Chondrocyte (in vitro differentiated cells): ENCODE results near the gene OTOP3. TPM values are rescaled to one million over a fixed set of nuclear protein-coding genes. Genes with fewer than 3 reads are reported as not detected.

Experiments used
- DNase-seq: peaks from one replicate; pipeline ENCODE4 v3.0.0; 2021; ENCODE audit warnings: mixed read lengths, low spot score
- H3K27ac Mint-ChIP-seq: one replicate; pipeline ENCODE4 v1.8.0; 2021; ENCODE audit warnings: mild to moderate bottlenecking, moderate library complexity, mixed read lengths; ENCODE audit not compliant: unreplicated experiment
- H3K27me3 Mint-ChIP-seq: 2 replicates; pipeline ENCODE4 v1.8.0; 2021; ENCODE audit warnings: low read depth, mixed read lengths
- H3K36me3 Mint-ChIP-seq: 2 replicates; pipeline ENCODE4 v1.8.0; 2021; ENCODE audit warnings: low read depth, mixed read lengths
- H3K4me1 Mint-ChIP-seq: 2 replicates; pipeline ENCODE4 v1.8.0; 2021; ENCODE audit warnings: low read depth, mild to moderate bottlenecking, mixed read lengths
- H3K4me3 Mint-ChIP-seq: one replicate; pipeline ENCODE4 v1.8.0; 2021; ENCODE audit warnings: mild to moderate bottlenecking, moderate library complexity, mixed read lengths; ENCODE audit not compliant: unreplicated experiment
- H3K9me3 Mint-ChIP-seq: 2 replicates; pipeline ENCODE4 v1.8.0; 2021; ENCODE audit warnings: low read depth, mixed read lengths
- CTCF ChIP-seq: fragments of 200-600 bp; sonication (generic); IDR thresholded peaks from 2 replicates; pipeline ENCODE4 v1.5.0; 2021; ENCODE audit warnings: antibody characterized with exemption, mild to moderate bottlenecking, moderate library complexity
- total RNA-seq: library from RNA; stranded (reverse); gene quantifications from 3 replicates; pipeline ENCODE4 v1.2.1, GENCODE V29; 2021

OTOP3 gene
- total RNA-seq, 1 donor from 2014 or later, result not detected

- no peaks in the 10 kb centered on the region for H3K4me1 Mint-ChIP-seq
- H3K9me3 Mint-ChIP-seq, result no peaks in the 10 kb centered on the region
- no peak overlapping the region for H3K27ac Mint-ChIP-seq
- no peak overlapping the region for H3K4me3 Mint-ChIP-seq
- no peak for TF ChIP-seq CTCF
- DNase-seq, result no peak
- peaks cover 74% of the 10 kb centered on the region for H3K27me3 Mint-ChIP-seq
- peaks cover 2% of the 10 kb centered on the region for H3K36me3 Mint-ChIP-seq
These were observed 1.7 kb downstream of the OTOP3 start for GRCh38 chr17:74937064-74938051.

GRCh38 chr17:74938194-74938950, 2.7 kb downstream of the OTOP3 start:
- H3K36me3 Mint-ChIP-seq, result peaks cover 2% of the 10 kb centered on the region
- DNase-seq, result no peak
- H3K4me1 Mint-ChIP-seq, result no peaks in the 10 kb centered on the region
- H3K9me3 Mint-ChIP-seq, result no peaks in the 10 kb centered on the region
- H3K27me3 Mint-ChIP-seq, result peaks cover 70% of the 10 kb centered on the region
- H3K4me3 Mint-ChIP-seq, result no peak overlapping the region
- no peak overlapping the region for H3K27ac Mint-ChIP-seq
- no peak for TF ChIP-seq CTCF

- Mint-ChIP-seq H3K27me3 (peaks cover 75% of the 10 kb centered on the region), H3K4me1 (no peaks in the 10 kb centered on the region), H3K27ac (no peak overlapping the region), H3K4me3 (no peak overlapping the region), H3K9me3 (no peaks in the 10 kb centered on the region), H3K36me3 (peaks cover 2% of the 10 kb centered on the region)
- no peak for DNase-seq
- TF ChIP-seq CTCF, result no peak
These were observed 3.8 kb downstream of the OTOP3 start for GRCh38 chr17:74939534-74939933.

- Mint-ChIP-seq H3K4me3 (no peak overlapping the region), H3K36me3 (no peaks in the 10 kb centered on the region), H3K27ac (no peak overlapping the region), H3K27me3 (peaks cover 78% of the 10 kb centered on the region), H3K4me1 (no peaks in the 10 kb centered on the region), H3K9me3 (no peaks in the 10 kb centered on the region)
- TF ChIP-seq CTCF, result no peak
- no peak for DNase-seq
These were observed 5.5 kb downstream of the OTOP3 start for GRCh38 chr17:74941128-74941725.
